Parathyroid adenoma (tissue), 2 donors: Measurements from ENCODE around the gene PEX19.

Experiments
- H2AFZ ChIP-seq: fragments of 300-600 bp; sonication (generic); one replicate; pipeline ENCODE4 v1.7.0; 2017; ENCODE audit warnings: antibody characterized with exemption, mild to moderate bottlenecking
- H3K27ac ChIP-seq: fragments of 300-600 bp; sonication (generic); one replicate; pipeline ENCODE4 v1.7.0; 2017
- H3K27me3 ChIP-seq: fragments of 300-600 bp; sonication (generic); one replicate; pipeline ENCODE4 v1.7.0; 2017; ENCODE audit warnings: low read length; ENCODE audit not compliant: control insufficient read depth, insufficient read depth
- H3K36me3 ChIP-seq: fragments of 300-600 bp; sonication (generic); one replicate; pipeline ENCODE4 v1.7.0; 2017; ENCODE audit warnings: low read length; ENCODE audit not compliant: control insufficient read depth, insufficient read depth
- H3K4me1 ChIP-seq: fragments of 300-600 bp; sonication (generic); one replicate; pipeline ENCODE4 v1.7.0; 2017; ENCODE audit warnings: control low read depth
- H3K4me2 ChIP-seq: fragments of 300-600 bp; sonication (generic); one replicate; pipeline ENCODE4 v1.7.0; 2017; ENCODE audit warnings: low read length
- H3K4me3 ChIP-seq: fragments of 300-600 bp; sonication (generic); one replicate; pipeline ENCODE4 v1.7.0; 2017; ENCODE audit warnings: low read depth, low read length
- H3K79me2 ChIP-seq: fragments of 300-600 bp; sonication (generic); one replicate; pipeline ENCODE4 v1.7.0; 2017; ENCODE audit warnings: control low read depth
- H3K9ac ChIP-seq: fragments of 300-600 bp; sonication (generic); one replicate; pipeline ENCODE4 v1.7.0; 2017; ENCODE audit warnings: mild to moderate bottlenecking
- H3K9me3 ChIP-seq: fragments of 300-600 bp; sonication (generic); one replicate; pipeline ENCODE4 v1.7.0; 2017; ENCODE audit warnings: low read length; ENCODE audit not compliant: control insufficient read depth
- CTCF ChIP-seq: fragments of 300-600 bp; sonication (generic); IDR thresholded peaks from one replicate; pipeline ENCODE4 v1.7.0; 2017; ENCODE audit warnings: antibody characterized with exemption, mild to moderate bottlenecking
- donor health status: primary hyperparathyroidism.

PEX19 gene

GRCh38 chr1:160237558-160237957 is 47.4 kb downstream of the PEX19 start:
- no peak overlapping the region for H2AFZ ChIP-seq
- H3K79me2 ChIP-seq, result no peaks in the 10 kb centered on the region
- no peaks in the 10 kb centered on the region for H3K36me3 ChIP-seq
- no peak overlapping the region for H3K27ac ChIP-seq
- H3K27me3 ChIP-seq, result no peaks in the 10 kb centered on the region
- TF ChIP-seq CTCF, result no peak
- no peak overlapping the region for H3K4me3 ChIP-seq
- H3K9ac ChIP-seq, result no peak overlapping the region
- no peaks in the 10 kb centered on the region for H3K4me1 ChIP-seq
- no peaks in the 10 kb centered on the region for H3K9me3 ChIP-seq
- H3K4me2 ChIP-seq, result no peak overlapping the region

GRCh38 chr1:160236806-160237205 is 48.1 kb downstream of the PEX19 start:
- no peaks in the 10 kb centered on the region for H3K27me3 ChIP-seq
- no peaks in the 10 kb centered on the region for H3K4me1 ChIP-seq
- TF ChIP-seq CTCF, result no peak
- no peak overlapping the region for H3K4me2 ChIP-seq
- H3K9ac ChIP-seq, result no peak overlapping the region
- H3K27ac ChIP-seq, result no peak overlapping the region
- H3K79me2 ChIP-seq, result no peaks in the 10 kb centered on the region
- no peak overlapping the region for H3K4me3 ChIP-seq
- H2AFZ ChIP-seq, result no peak overlapping the region
- H3K36me3 ChIP-seq, result no peaks in the 10 kb centered on the region
- H3K9me3 ChIP-seq, result no peaks in the 10 kb centered on the region

DNA sequence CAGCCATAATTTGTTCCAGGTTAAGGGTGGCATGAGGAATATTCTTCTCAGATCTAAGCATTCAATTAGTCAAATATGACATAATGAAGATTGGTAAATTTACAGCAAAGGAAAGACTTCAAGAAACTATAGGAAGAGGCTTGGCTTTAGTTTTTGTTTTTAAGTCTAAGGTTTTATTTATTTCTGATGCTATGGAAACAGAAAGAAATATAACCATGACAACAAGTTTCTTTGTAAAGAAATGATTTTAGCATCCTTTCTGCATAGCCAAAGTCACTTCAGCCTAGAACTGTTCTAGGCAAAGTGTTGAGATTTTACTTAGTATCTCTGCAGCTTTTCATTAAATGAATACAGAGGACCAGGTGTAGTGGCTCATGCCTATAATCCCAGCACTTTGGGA is 52.0 kb downstream of the PEX19 start:
- no peaks in the 10 kb centered on the region for H3K4me1 ChIP-seq
- H2AFZ ChIP-seq, result no peak overlapping the region
- no peaks in the 10 kb centered on the region for H3K9me3 ChIP-seq
- no peak overlapping the region for H3K27ac ChIP-seq
- no peaks in the 10 kb centered on the region for H3K36me3 ChIP-seq
- no peak overlapping the region for H3K9ac ChIP-seq
- H3K4me3 ChIP-seq, result no peak overlapping the region
- no peak for TF ChIP-seq CTCF
- H3K4me2 ChIP-seq, result no peak overlapping the region
- H3K79me2 ChIP-seq, result no peaks in the 10 kb centered on the region
- H3K27me3 ChIP-seq, result no peaks in the 10 kb centered on the region

DNA sequence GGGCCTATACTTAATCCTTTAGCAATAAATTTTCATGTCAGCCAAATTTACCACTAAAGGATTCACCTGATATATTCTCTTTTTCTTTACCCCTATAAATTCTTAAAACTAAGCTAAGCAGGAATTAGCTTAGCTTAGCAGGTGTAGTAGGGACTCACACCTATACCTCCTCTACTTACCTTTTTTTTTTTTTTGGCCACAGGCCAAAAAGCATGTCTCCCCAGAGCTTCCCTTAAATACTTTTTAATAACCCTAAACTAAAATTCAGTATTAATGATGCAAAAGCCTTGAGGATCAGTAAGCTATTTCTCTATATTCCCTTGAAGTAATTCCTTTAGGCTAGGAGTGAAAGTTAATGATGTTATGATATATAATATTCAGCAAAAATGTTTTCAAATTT is 56.5 kb downstream of the PEX19 start:
- no peak overlapping the region for H3K4me2 ChIP-seq
- no peaks in the 10 kb centered on the region for H3K4me1 ChIP-seq
- no peaks in the 10 kb centered on the region for H3K79me2 ChIP-seq
- H3K27me3 ChIP-seq, result no peaks in the 10 kb centered on the region
- H3K9me3 ChIP-seq, result no peaks in the 10 kb centered on the region
- H3K36me3 ChIP-seq, result no peaks in the 10 kb centered on the region
- H3K4me3 ChIP-seq, result no peak overlapping the region
- no peak overlapping the region for H3K27ac ChIP-seq
- no peak for TF ChIP-seq CTCF
- no peak overlapping the region for H3K9ac ChIP-seq
- H2AFZ ChIP-seq, result no peak overlapping the region

GRCh38 chr1:160227561-160227960 is 57.4 kb downstream of the PEX19 start:
- H3K4me1 ChIP-seq, result no peaks in the 10 kb centered on the region

More at GRCh38 chr1:160227561-160227960, 57.4 kb downstream of the PEX19 start:
- Histone ChIP-seq H3K79me2 (no peaks in the 10 kb centered on the region), H3K36me3 (no peaks in the 10 kb centered on the region), H3K9ac (no peak overlapping the region), H3K4me2 (no peak overlapping the region), H3K27ac (no peak overlapping the region), H2AFZ (no peak overlapping the region), H3K9me3 (no peaks in the 10 kb centered on the region), H3K27me3 (no peaks in the 10 kb centered on the region), H3K4me3 (no peak overlapping the region)
- no peak for TF ChIP-seq CTCF
